22Rv1 (cell line): ENCODE measurements around the gene PRTFDC1.

Source experiments
- ZFX ChIP-seq: fragments of 450-650 bp; IDR thresholded peaks from 2 replicates; pipeline ENCODE4 v1.6.1; 2017; ENCODE audit warnings: antibody characterized with exemption, borderline replicate concordance
- TF ChIP-seq, protein P1 (sequence below): fragments of 450-650 bp; IDR thresholded peaks from 2 replicates; pipeline ENCODE4 v1.5.1; 2017; ENCODE audit warnings: mild to moderate bottlenecking

DNA sequence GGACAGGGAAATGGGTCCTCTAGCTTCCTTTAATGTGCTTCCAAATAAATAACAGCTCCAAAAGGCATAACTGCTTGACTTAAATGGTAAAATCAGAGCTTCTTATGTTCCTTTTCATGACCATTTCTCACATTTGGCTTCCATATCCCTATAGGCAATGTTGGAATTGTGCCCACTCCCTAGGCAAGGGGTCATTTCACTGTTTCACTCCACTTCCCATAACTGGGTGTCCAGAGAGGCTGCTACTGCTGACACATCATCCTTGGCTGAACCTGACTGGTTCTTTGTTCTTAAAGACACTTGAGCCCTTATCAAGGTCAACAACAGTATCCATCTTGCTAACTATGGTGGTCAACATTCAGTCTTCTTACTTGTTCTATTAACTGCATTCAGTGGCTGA lies 37.1 kb downstream of the PRTFDC1 start:
- TF ChIP-seq, protein P1, sequence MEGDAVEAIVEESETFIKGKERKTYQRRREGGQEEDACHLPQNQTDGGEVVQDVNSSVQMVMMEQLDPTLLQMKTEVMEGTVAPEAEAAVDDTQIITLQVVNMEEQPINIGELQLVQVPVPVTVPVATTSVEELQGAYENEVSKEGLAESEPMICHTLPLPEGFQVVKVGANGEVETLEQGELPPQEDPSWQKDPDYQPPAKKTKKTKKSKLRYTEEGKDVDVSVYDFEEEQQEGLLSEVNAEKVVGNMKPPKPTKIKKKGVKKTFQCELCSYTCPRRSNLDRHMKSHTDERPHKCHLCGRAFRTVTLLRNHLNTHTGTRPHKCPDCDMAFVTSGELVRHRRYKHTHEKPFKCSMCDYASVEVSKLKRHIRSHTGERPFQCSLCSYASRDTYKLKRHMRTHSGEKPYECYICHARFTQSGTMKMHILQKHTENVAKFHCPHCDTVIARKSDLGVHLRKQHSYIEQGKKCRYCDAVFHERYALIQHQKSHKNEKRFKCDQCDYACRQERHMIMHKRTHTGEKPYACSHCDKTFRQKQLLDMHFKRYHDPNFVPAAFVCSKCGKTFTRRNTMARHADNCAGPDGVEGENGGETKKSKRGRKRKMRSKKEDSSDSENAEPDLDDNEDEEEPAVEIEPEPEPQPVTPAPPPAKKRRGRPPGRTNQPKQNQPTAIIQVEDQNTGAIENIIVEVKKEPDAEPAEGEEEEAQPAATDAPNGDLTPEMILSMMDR, result no peak
- TF ChIP-seq ZFX, result no peak
